Gastroesophageal sphincter (tissue), 4 donors: ENCODE results near the gene GUCY1A2. TPM values are rescaled to one million over a fixed set of nuclear protein-coding genes. Genes with fewer than 3 reads are reported as not detected.
"Not testable (repeated sequence)": the region's sequence is repeated elsewhere in the genome, so short reads cannot be mapped to it uniquely, and the experiment has no call there.

Experiments
- ATAC-seq: fragments of 150-250 bp; one replicate; pipeline ENCODE4 v1.9.1; 2016; ENCODE audit warnings: mild to moderate bottlenecking, moderate library complexity
- H3K27ac ChIP-seq, 4 donors: fragments of 200-600 bp; sonication (generic) in 3 of 4; 1 replicate in 3 of 4; 2 replicates in 1 of 4; pipeline ENCODE4 v1.5.1; 2016 to 2019
- H3K27me3 ChIP-seq: fragments of 200-600 bp; sonication (generic); one replicate; pipeline ENCODE4 v1.5.1; 2019
- H3K36me3 ChIP-seq, 2 donors: fragments of 200-600 bp; sonication (generic); one replicate each; pipeline ENCODE4 v1.5.1; 2019; ENCODE audit warnings: control low read depth in 1 of 2
- H3K4me1 ChIP-seq, 3 donors: fragments of 200-600 bp; sonication (generic); 1 replicate in 2 of 3; 2 replicates in 1 of 3; pipeline ENCODE4 v1.5.1; 2016 to 2019; ENCODE audit warnings: control low read depth in 2 of 3
- H3K4me3 ChIP-seq, 2 donors: fragments of 200-600 bp; sonication (generic); one replicate each; pipeline ENCODE4 v1.5.1; 2019; ENCODE audit warnings: mild to moderate bottlenecking in 1 of 2, moderate library complexity in 1 of 2
- H3K9me3 ChIP-seq, 3 donors: fragments of 200-600 bp; sonication (generic); one replicate each; pipeline ENCODE4 v1.5.1; 2017 to 2019; ENCODE audit warnings: control low read depth in 2 of 3
- EP300 ChIP-seq: sonication (generic); formaldehyde crosslinking; IDR thresholded peaks from one replicate; pipeline ENCODE4 v1.6.1; 2017; ENCODE audit warnings: antibody characterized with exemption, mild to moderate bottlenecking
- POLR2A ChIP-seq, 2 donors: fragments of 450-650 bp; IDR thresholded peaks; one replicate each; pipeline ENCODE4 v1.6.1; 2017; ENCODE audit warnings: antibody characterized with exemption in 2 of 2, mild to moderate bottlenecking in 2 of 2, moderate library complexity in 1 of 2
- POLR2AphosphoS5 ChIP-seq: sonication (generic); formaldehyde crosslinking; IDR thresholded peaks from one replicate; pipeline ENCODE4 v1.6.1; 2017; ENCODE audit warnings: antibody characterized with exemption
- WGBS, 2 donors: methylation state at CpG; one replicate each; pipeline ENCODE4 v1.1.5; 2018; ENCODE audit warnings: low coverage in 1 of 2; 5-methylcytosine and 5-hydroxymethylcytosine counted together
- total RNA-seq, 4 donors: library from RNA; depleted of rRNA; stranded (reverse); fragments of >200 nt; gene quantifications; one replicate each; pipeline ENCODE4 v1.1.0, GENCODE V29; 2016
- TF ChIP-seq, protein P1 (sequence below), 4 experiments: fragments of 200-600 bp in 2 of 4; fragments of 450-650 bp in 2 of 4; sonication (generic) in 1 of 4; IDR thresholded peaks; one replicate each; pipeline ENCODE4 v1.5.1; 2017 to 2019; ENCODE audit warnings: antibody characterized with exemption in 4 of 4, mild to moderate bottlenecking in 2 of 4, moderate library complexity in 2 of 4

Gene GUCY1A2
- total RNA-seq, 4 donors from 2014 or later = 1.5 to 10.3 (median 3.7) TPM

DNA sequence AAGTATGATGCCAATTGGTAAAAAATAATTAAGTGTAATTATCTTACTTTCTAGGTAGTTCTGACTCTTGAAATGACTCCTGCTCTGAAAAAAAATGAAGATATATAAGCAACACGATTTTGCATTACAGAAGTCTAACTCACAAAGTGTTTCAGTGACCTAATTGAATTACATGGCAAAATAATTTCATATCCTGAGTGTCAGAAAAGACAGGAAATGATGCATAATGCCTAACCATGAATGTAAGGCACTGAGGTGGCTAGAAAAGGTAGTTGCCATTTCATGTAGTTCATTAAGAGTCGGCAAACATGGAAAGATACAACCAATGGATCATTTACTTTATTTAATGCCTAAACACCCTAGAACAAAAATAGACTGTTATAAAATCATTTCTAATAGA is 113.5 kb downstream of the GUCY1A2 start:
- no peaks in the 10 kb centered on the region for H3K4me1 ChIP-seq
- peaks cover 0 to 4% (median 0%) of the 10 kb centered on the region in 3 donors for H3K9me3 ChIP-seq
- H3K27ac ChIP-seq = no peak overlapping the region
- no peak overlapping the region for H3K4me3 ChIP-seq
- no peaks in the 10 kb centered on the region for H3K36me3 ChIP-seq
- no peaks in the 10 kb centered on the region for H3K27me3 ChIP-seq
- 33 to 68% methylated on average over 2 of the region's 2 CpGs for WGBS, 2 donors
- ATAC-seq = no peak
- TF ChIP-seq POLR2AphosphoS5 (no peak), EP300 (no peak), POLR2A (IDR thresholded peaks at IDR 0.05) (no peak)
- TF ChIP-seq, protein P1, sequence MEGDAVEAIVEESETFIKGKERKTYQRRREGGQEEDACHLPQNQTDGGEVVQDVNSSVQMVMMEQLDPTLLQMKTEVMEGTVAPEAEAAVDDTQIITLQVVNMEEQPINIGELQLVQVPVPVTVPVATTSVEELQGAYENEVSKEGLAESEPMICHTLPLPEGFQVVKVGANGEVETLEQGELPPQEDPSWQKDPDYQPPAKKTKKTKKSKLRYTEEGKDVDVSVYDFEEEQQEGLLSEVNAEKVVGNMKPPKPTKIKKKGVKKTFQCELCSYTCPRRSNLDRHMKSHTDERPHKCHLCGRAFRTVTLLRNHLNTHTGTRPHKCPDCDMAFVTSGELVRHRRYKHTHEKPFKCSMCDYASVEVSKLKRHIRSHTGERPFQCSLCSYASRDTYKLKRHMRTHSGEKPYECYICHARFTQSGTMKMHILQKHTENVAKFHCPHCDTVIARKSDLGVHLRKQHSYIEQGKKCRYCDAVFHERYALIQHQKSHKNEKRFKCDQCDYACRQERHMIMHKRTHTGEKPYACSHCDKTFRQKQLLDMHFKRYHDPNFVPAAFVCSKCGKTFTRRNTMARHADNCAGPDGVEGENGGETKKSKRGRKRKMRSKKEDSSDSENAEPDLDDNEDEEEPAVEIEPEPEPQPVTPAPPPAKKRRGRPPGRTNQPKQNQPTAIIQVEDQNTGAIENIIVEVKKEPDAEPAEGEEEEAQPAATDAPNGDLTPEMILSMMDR (IDR thresholded peaks at IDR 0.05) = no peak

DNA sequence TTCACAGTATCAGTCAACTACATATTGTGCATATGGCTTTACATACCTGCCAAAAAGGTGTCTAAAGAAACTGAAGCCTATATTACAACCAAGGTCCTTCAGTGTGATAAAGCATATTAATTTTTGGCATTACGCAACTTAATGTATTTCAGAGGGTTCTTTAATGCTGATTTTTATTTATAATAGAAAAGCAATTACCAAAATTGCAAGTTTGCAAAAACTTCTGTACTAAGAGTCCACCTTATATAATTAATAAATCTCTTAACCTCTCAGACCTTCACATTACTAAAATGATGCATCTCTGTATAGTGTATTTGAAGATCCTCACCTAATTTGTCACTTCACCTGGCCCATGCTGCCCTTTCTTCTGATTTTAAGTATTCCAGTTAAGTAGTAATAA is 128.6 kb downstream of the GUCY1A2 start:
- Histone ChIP-seq H3K27ac (no peak overlapping the region), H3K27me3 (no peaks in the 10 kb centered on the region), H3K4me1 (no peaks in the 10 kb centered on the region), H3K36me3 (no peaks in the 10 kb centered on the region), H3K9me3 (no peaks in the 10 kb centered on the region), H3K4me3 (no peak overlapping the region)
- TF ChIP-seq POLR2A (IDR thresholded peaks at IDR 0.05) (no peak), POLR2AphosphoS5 (no peak), EP300 (no peak)
- TF ChIP-seq, protein P1 (IDR thresholded peaks at IDR 0.05) = no peak
- 87 to 100% methylated on average over 1 of the region's 1 CpG for WGBS, 2 donors
- no peak for ATAC-seq

DNA sequence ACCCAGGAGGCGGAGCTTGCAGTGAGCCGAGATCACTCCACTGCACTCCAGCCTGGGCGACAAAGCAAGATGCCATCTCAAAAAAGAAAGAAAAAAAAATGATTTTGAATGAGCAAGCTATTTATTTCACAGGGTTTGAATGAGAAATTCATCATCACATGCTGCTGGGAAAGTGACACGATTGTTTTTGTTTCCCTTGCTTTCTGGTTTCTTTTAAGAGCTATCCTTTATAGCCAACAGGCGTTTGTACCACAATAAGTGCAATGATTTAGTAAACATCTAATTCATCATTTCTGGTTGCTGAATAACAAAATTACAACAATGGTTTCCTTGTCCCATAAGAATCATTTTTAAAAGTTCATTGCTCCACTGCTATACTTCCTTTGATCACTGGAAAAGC is 129.9 kb downstream of the GUCY1A2 start:
- H3K4me3 ChIP-seq = no peak overlapping the region
- no peaks in the 10 kb centered on the region for H3K27me3 ChIP-seq
- 77 to 82% methylated on average over 5 of the region's 5 CpGs for WGBS, 2 donors
- ATAC-seq = no peak
- no peaks in the 10 kb centered on the region for H3K36me3 ChIP-seq
- TF ChIP-seq POLR2AphosphoS5 (no peak), EP300 (no peak), POLR2A (IDR thresholded peaks at IDR 0.05) (no peak)
- TF ChIP-seq, protein P1 (IDR thresholded peaks at IDR 0.05) = no peak
- no peaks in the 10 kb centered on the region for H3K4me1 ChIP-seq
- H3K9me3 ChIP-seq = no peaks in the 10 kb centered on the region
- H3K27ac ChIP-seq = no peak overlapping the region

DNA sequence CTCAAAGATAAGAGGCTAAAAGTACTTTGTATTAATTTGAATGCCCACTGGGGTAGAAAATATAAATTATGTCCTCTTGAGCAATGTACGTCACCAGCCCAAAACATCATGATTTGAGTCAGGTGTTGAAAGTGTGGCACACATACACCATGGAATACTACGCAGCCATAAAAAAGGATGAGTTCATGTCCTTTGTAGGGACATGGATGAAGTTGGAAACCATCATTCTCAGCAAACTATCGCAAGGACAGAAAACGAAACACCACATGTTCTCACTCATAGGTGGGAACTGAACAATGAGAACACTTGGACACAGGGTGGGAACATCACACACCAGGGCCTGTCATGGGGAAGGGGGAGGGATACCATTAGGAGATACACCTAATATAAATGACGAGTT is 134.6 kb downstream of the GUCY1A2 start:
- not testable (repeated sequence) for H3K4me1 ChIP-seq, H3K36me3 ChIP-seq, H3K9me3 ChIP-seq, H3K4me3 ChIP-seq, H3K27ac ChIP-seq, ATAC-seq, H3K27me3 ChIP-seq
- WGBS, 2 donors = 78 to 93% methylated on average over 5 of the region's 5 CpGs

DNA sequence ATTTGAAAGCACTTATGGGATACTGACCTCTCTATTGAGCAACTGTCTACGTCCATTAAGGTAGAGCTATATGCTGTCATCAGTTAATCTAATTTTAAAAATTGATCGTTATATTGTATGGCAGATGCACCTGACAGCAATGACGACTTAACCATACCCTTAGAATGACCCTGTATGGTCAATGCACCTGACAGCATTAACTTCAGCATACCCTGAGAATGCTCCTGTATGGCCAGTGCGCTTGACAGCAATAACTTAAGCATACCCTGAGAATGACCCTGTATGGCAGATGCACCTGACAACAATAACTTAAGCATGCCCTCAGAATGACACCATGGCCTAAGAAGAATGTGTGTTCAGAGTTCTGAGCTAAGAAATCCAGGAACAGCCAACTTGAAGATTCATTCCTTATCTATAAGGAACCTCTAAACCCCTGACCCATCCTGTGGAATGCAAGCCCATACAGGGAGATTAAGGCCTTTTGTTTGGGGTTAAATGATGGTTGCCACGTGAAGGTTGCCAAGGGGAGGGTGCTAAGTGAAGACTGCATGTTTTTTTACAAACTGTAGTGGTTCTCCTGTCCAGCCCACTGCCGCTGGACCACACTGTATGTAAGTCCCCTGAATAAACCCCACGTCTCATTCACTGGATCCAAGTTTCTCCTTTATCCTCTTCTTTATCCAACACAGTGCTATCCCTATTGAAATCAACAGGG is 138.3 kb downstream of the GUCY1A2 start:
- WGBS, 2 donors = 66 to 67% methylated on average over 5 to 7 of the region's 7 CpGs
- Histone ChIP-seq H3K9me3 (no peaks in the 10 kb centered on the region), H3K27ac (no peak overlapping the region), H3K36me3 (no peaks in the 10 kb centered on the region), H3K27me3 (no peaks in the 10 kb centered on the region), H3K4me1 (no peaks in the 10 kb centered on the region), H3K4me3 (no peak overlapping the region)
- no peak for ATAC-seq
- no peak for TF ChIP-seq POLR2A (IDR thresholded peaks at IDR 0.05)
- no peak for TF ChIP-seq EP300
- TF ChIP-seq, protein P1 (IDR thresholded peaks at IDR 0.05) = no peak
